OCI-LY7 (cell line): ENCODE results near the gene TLCD1.

Source experiments
- CTCF ChIP-seq: fragments of 200-600 bp; sonication (generic); conservative IDR thresholded peaks from 2 replicates; pipeline ENCODE4 v1.5.1; 2014; ENCODE audit warnings: mild to moderate bottlenecking, antibody characterized with exemption, low read length, moderate library complexity, mixed read lengths
- EZH2phosphoT487 ChIP-seq: fragments of 200-600 bp; sonication (generic); IDR thresholded peaks from 2 replicates; pipeline ENCODE4 v1.6.1; 2018; ENCODE audit warnings: low read depth, borderline replicate concordance, mild to moderate bottlenecking, mixed run types, antibody characterized with exemption, low read length, moderate library complexity, mixed read lengths

GRCh38 chr17:28684963-28685362, 41.1 kb downstream of the TLCD1 start:
- TF ChIP-seq CTCF (no peak), EZH2phosphoT487 (no peak)
